Germinal center (tissue), 1 donor: ENCODE results near the gene USP37.

ENCODE experiments used
- DNase-seq: peaks from one replicate; pipeline ENCODE4 v3.0.0; 2012; ENCODE audit warnings: mixed read lengths, low spot score

The USP37 gene

GRCh38 chr2:218474527-218474926 lies 93.6 kb downstream of the USP37 start:
- no peak for DNase-seq

GRCh38 chr2:218472988-218473387 lies 95.2 kb downstream of the USP37 start:
- no peak for DNase-seq

DNA sequence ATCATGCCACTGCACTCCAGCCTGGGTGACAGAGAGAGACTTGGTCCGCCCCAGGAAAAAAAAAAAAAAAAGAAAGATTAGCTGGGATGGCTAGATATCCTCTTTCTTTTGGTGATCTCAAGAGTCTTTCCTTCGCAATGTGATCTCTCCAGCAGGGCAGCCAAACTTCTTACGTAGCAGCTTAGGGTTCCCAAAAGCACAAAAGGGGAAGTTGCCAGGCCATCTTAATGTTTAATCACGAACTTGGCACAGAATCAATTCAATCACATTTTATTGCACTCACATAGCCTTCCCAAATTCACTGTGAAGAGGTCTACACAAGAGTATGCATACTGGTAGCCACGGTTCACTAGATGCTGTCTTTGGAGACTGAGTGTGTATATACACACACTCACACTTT lies 96.2 kb downstream of the USP37 start:
- no peak for DNase-seq

DNA sequence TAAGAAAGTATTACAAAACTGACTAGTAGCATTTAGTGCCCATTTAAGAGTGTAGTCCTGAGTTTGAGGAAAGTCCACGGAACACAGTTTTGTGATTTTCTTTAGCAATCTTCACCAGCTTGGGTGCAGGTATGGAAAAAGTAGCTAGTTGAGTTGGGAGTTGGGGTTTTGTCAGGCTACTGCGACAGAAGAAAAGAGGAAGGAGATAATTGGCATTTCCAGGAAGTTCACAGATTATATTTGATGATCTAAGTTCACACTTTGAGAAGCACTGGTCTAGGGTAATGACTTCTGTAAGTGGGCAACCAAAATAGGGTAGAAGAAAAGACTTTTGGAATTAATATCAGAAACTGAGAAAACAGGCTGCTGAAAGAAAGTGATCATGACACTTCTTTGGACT lies 97.1 kb downstream of the USP37 start:
- DNase-seq = peak; percentile 15

DNA sequence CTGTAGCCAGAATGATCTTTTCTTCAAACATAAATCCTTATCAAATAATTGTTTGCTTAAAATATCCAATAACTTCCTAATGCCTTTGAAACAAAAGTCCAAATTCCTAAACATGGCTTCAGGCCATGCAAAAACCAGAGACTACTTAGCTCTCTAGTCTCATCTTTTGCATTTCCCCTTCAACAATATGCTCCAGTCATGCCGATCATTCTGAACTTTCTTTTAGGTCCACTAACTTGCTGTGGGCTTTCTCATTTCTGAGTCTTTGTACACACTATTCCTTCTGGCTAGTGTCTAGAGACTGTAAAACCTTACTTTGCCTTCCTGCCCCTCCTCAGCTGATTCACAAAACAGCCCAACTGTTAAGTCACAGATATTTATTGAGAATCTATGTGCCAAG lies 97.7 kb downstream of the USP37 start:
- no peak for DNase-seq

GRCh38 chr2:218465987-218466633 lies 102.0 kb downstream of the USP37 start:
- DNase-seq = peak; percentile 29

DNA sequence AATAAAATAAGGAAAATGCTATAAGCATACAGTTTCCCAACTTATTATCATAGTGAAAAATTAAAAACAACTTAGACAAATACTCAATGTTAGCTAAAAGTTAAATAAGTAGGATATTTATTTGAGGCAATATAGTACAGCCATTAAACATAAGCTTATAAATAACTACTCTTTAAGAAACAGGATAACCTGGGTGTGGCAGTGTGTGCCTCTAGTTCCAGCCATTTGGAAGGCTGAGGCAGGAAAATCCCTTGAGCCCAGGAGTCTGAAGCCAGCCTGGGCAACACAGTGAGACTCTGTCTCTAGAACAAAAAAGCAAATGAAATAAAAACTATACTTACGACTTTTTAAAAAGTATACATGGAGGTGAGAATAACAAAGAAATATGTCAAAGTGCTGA lies 109.6 kb downstream of the USP37 start:
- DNase-seq = no peak

DNA sequence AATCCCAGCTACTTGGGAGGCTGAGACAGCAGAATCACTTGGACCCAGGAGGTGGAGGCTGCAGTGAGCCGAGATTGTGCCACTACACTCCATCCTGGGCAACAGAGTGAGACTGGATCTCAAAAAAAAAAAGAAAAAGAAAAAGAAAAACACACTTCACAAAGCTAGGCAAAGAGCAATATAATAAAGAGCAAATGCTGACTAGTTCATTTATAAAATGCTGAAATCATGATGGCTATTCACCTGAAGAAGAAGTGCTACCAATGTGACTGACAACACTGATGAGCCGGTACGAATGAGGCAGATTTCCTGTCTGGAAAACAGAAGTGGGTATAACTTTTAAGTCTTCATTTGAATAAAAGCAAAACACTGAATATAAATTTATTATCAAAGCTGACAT lies 111.3 kb downstream of the USP37 start:
- DNase-seq = no peak

GRCh38 chr2:218452079-218452478 lies 116.1 kb downstream of the USP37 start:
- DNase-seq = no peak

GRCh38 chr2:218448934-218449333 lies 119.2 kb downstream of the USP37 start:
- no peak for DNase-seq

DNA sequence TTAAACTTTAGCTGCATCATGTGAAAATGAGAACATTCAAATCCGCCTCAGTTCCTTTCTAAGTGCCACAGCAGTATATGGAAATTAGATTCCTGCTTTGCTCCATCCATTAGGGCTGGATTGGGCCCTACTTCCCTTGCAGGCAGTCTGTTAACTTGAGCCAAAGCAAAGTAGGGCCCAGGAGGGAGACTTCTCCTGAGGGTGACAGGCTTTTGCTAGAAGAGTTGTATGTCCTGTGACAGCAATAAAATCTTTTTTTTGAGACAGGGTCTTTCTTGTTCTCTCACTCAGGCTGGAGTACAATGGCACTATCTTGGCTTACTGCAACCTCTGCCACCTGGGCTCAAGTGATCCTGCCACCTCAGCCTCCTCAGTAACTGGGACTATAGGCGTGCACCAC lies 121.1 kb downstream of the USP37 start:
- no peak for DNase-seq

DNA sequence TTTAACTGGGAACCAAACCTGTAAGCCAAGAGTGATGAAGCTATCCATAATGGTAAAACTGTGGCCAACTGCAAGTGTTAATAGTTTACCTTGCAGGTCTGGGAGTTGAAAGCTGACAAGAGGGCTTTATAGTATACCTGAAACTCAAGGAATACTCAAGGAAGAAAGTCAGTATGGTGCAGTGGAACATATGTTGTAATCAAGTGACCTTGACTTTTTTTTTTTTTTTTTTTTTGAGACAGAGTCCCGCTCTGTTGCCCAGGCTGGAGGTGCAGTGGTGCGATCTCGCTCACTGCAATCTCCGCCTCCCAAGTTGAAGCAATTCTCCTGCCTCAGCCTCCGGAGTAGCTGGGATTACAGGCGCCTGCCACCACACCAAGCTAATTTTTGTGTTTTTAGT lies 121.6 kb downstream of the USP37 start:
- DNase-seq = no peak

GRCh38 chr2:218445602-218446001 lies 122.5 kb downstream of the USP37 start:
- DNase-seq = no peak

DNA sequence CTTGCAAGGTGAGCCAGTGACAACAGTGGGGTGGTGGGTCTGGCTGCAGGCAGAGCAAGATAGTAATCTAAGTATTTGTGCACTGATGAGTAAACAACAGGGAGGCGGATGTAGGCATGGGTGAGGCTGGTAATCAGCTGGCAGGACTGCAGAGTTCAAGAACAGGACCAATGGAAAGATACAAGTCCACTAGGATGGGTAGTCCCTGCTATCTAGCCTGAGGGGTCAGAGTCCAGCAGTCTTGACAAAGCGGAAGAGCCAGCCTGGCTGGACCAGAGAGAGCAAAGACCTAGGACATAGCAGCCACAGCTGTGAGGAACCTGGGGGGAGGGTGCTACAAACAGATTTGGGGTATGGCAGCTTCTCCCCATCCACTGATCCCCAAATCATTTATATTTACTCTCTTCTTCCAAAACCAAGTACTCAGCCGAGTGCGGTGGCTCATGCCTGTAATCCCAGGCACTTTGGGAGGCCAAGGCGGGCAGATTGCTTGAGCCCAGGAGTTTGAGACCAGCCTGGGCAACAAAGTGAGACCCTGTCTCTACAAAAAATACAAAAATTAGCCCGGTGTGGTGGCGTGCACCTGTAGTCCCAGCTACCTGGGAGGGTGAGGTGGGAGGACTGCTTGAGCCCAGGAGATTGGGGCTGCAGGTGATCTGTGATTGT lies 123.3 kb downstream of the USP37 start:
- no peak for DNase-seq

DNA sequence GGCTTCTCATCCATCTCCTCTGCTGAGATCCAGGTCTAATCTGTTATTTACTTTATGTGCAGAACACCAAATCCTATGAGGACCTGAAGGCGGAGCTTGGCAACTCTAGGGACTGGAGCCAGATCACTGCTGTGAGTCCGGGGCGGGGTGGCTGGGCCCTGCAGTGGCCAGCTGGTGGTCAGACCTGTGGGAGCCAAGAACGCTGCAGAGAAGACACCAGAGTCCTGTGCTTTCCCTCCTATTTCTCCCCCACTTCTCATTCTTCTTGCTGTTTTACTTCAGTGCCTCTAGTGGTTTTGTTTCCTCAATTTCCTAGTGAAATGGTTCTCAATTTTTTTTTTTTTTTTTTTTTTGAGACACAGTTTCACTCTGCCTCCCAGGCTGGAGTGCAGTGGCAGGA lies 129.6 kb downstream of the USP37 start:
- peak; percentile 58 for DNase-seq

GRCh38 chr2:218437969-218438368 lies 130.2 kb downstream of the USP37 start:
- no peak for DNase-seq

DNA sequence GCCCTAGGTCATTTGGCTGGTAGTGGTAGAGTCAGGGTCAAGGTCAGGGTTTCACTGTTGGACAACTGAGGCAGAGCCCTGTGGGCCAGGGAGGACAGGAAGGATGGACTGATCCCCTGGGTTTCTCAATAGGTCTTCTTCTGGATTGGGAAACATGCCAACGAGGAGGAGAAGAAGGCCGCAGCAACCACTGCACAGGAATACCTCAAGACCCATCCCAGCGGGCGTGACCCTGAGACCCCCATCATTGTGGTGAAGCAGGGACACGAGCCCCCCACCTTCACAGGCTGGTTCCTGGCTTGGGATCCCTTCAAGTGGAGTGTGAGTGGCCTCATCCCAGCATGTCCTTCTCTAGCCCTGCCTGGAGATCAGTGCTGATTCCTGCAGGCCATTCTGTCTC lies 131.2 kb downstream of the USP37 start:
- DNase-seq = no peak

DNA sequence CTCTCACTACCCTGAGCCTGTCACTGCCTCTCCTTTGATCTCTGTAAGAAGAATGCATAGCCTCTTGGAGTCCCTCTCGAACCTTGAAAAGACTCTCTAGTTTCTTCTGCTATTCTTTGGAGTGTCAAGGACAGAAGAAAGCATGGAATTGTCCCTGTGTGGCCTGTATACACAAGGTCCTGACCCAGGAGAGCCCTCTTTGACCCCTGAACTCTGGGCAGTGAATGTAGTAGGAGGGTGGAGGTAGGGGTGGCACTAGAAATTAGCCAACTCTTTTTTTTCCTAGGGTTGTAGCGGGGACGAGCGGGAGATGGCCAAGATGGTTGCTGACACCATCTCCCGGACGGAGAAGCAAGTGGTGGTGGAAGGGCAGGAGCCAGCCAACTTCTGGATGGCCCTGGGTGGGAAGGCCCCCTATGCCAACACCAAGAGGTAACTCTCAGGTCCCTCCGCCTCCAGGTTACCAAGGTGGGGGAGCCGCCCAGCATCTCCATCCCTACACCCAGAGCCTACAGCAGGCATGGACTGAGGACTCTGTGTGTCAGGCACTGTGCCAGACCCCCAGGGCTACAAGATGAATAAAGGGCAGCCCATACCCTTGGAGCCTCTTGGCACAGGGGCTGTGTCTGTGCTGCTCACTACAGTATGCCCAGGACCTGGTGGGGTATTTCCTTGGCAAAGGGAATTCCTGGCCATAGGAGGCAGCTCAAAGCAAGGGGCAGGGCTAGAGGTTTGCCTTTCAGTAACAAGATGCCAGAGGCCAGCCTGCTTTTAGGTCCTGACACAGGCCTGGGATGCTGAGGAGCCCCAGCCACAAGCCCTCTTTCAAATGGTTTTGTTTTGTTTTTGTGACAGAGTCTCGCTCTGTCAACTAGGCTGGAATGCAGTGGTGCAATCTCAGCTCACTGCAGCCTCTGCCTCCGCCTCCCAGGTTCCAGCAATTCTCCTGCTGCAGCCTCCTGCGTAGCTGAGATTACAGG lies 132.9 kb downstream of the USP37 start:
- DNase-seq = no peak

- DNase-seq = no peak
Observed at GRCh38 chr2:218434456-218434855, 133.7 kb downstream of the USP37 start.

DNA sequence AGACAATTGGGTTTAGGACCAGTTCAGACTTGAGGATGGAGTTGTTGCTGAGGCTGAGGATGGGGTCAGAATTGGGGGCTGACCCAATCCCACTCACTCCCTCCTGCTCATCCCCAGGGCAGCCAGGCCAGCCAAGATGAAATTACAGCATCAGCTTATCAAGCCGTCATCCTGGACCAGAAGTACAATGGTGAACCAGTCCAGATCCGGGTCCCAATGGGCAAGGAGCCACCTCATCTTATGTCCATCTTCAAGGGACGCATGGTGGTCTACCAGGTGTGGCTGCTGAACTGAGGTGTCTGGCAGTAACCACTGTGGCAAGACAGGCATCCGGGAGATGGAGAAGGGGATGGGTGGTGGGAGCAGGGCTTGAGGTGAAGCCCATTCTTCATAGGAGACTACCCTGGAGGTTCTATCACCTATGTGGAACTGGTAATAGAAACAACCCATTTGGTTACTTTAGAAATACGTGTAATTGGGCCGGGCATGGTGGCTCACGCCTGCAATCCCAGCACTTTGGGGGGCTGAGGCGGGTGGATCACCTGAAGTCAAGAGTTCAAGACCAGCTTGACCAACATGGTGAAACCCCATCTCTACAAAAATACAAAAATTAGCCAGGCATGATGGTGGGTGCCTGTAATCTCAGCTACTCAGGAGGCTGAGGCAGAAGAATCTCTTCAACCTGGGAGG lies 135.3 kb downstream of the USP37 start:
- no peak for DNase-seq

- DNase-seq = no peak
Observed at GRCh38 chr2:218431878-218432277, 136.3 kb downstream of the USP37 start.

- DNase-seq = no peak
Observed at GRCh38 chr2:218430721-218431120, 137.4 kb downstream of the USP37 start.
